H54 (cell line): ENCODE data around the gene LSM3.
A peak's percentile ranks its signal among the peaks of the same experiment; 100 is the strongest.

ENCODE experiments used
- DNase-seq: peaks from one replicate; pipeline ENCODE4 v3.0.0; 2011; ENCODE audit warnings: low spot score, mixed read lengths; ENCODE audit not compliant: insufficient read length
- FAIRE-seq: peaks from 3 replicates; lab custom pipeline; 2011; peaks lifted over from hg19 to GRCh38; lab: Jason Lieb, UNC
- POLR2A ChIP-seq: IDR thresholded peaks from 2 replicates; pipeline ENCODE4 v1.6.1; 2011; ENCODE audit warnings: low read depth, mild to moderate bottlenecking, low read length

LSM3 gene

DNA sequence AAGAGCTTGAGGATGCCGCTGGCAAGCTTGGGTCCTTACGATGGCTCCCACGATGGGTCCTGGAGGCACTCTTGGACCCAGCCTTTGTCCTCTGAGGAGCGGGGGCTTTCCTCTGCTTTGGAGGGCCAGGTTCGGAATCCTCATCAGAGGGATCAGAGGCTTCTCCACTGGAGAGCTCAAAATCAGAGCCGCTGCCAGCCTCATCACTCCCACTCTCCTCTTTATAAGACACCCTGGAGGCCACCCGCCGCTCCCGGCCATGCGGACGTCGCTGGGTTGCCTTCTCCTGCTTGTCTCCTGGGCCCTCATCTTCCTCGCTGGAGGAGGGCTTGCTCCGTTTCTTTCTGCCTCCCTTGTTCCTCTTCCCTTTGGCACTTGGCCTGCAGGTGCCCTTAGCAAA is 20.2 kb upstream of the LSM3 start:
- TF ChIP-seq POLR2A: no peak
- DNase-seq: no peak
- no peak for FAIRE-seq

DNA sequence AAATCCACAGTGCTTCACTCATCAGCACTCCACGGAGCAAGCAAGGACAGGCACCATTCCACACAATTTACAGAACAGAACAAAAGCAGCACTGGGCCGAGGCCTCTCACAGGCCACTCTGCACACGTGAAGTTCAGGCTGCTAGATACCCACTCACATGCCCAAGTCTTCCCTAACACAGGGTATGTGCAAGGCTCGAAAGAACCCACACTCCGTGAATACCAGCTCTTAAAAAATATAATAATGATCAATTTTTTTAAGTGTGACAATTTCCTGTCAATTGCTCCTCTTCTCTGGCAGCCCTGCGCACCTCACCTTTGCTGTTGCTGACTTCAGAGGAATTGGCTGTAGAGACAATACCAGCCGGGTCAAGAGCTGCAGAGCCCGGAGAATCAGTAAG is 19.2 kb upstream of the LSM3 start:
- DNase-seq (no peak), FAIRE-seq (no peak)
- no peak for TF ChIP-seq POLR2A

DNA sequence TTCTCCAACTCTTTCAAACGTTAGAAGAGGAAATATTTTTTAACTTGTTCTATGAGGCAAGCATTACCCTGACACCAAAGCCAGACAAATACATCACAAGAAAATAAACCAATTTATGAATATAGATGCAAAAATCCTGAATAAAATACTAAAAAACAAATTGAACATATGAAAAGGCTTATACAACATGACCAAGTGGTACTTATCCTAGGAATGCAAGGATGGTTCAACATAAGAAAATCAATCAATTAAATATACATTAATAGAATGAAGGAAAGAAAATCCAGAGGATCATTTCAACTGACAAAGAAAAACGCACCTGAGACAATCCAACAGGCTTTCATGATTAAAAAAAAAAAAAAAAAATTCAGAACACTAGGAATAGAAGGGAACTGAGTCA is 17.3 kb upstream of the LSM3 start:
- no peak for TF ChIP-seq POLR2A
- FAIRE-seq: no peak

DNA sequence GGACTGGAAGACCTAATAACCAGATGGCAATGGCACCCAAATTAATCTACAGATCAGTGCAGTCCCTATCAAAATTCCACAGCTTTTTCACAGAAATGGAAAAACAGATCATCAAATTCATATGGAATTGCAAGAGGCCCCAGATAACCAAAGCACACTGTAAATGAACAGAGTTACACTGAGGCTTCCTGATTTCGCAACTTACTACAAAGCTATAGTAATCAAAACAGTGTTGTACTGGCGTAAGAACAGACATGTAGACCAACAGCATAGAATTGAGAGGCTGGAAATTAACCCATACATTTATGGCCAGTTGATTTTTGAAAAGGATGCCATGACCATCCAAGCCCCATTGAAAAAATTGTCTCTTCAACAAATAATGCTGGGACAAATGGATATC is 16.4 kb upstream of the LSM3 start:
- DNase-seq (no peak), FAIRE-seq (no peak)
- TF ChIP-seq POLR2A: no peak

More for the DNA sequence above, 17.3 kb upstream of the LSM3 start:
- no peak for DNase-seq

DNA sequence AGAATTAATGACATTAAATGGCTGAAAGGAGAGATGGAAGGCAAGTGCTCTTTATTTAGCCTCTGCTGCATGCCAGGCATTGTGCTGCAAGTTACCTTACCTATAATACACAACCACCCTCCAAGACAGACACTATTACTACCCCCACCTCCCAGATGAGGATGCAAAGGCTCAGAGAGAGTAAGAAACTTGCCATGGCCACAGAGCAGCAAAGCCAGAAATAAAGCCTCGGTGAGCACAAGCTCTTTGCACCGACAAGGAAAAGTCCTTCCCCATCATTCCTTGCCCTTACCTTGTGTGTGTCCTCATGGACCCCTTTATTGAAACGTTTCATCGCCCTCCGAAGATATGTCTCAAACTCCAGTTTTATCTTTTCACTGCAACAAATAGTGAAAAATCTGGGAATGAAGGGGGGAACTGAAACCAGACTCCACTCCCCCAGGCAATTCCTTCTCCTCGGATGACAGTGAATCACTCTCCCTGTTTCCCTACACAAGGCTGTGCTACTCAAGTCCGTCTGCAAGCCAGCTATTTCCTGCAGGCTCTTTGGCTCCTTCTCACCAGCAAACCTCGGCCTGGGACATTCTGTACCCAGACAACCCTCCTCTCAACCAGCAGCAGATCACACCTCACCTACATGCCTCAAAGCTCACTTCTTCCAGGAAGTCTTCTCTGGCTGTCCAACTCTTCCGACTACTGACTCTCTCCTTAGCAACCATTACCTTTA is 11.6 kb upstream of the LSM3 start:
- TF ChIP-seq POLR2A: no peak
- no peak for DNase-seq
- no peak for FAIRE-seq

DNA sequence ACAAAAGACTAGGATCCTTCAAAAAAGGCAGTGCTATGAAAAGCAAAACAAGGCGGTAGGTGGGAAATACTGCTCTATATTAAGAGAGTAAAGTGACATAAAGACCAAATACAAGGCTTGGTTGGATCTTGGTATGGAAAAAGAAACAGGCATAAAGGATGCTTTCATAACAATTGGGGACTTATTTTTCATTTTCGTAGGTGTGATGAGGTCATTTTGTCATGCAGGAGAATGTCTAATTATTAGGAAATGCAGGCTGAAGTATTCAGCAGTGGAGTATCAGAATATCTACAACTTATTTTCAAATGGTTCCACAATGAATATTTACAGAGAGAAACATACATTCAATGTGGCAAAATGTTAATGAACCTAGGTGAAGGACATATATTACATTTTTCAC is 9.2 kb upstream of the LSM3 start:
- no peak for DNase-seq
- TF ChIP-seq POLR2A: no peak
- no peak for FAIRE-seq

DNA sequence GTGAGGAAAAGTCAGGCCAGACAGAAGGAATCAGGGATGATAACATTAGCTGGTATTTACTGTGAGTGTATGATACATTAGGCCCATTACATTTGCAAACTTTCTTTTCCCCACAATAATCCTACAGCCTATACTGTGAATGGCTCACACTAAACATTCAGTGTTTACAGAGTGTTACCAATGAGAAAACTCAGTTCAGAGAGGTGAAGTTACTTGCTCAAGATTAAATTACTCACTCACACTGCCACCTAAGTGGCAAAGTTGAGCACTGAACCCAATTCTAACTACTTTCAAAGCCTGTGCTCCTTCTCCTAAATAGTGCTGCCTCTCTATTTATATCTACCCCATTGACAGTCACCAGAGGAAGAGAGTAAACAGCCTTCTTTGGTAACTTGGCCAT is 8.7 kb upstream of the LSM3 start:
- DNase-seq: no peak
- no peak for TF ChIP-seq POLR2A
- FAIRE-seq: no peak

DNA sequence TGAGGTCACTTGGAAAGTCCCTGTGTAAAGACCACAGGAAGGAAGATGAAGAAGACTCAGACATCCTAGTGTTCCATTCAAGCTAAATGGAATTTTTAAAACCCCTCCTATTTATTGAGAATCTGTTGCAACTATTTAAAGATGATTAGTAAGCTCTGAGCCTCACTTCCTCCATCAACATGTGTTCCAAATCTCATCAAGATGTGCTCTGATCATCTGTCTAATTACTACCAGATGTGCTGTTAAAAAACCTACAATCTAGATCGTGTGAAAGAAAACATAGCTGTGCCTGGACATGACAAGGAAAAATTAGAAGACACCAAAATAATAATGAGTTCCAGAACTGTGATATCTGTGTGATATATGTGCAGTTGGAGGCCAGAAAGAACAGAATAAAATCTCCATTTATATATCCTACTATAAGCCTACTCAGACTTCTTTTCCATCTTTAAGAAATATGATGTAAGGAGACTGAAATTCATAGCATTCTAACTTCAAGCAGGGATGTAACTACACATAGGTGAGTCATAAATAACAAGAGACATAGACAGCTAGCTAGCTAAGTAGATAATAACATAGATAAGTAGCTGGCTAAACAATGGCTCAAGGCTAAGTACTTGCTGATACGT is 8.0 kb upstream of the LSM3 start:
- no peak for FAIRE-seq
- no peak for DNase-seq
- TF ChIP-seq POLR2A: no peak

DNA sequence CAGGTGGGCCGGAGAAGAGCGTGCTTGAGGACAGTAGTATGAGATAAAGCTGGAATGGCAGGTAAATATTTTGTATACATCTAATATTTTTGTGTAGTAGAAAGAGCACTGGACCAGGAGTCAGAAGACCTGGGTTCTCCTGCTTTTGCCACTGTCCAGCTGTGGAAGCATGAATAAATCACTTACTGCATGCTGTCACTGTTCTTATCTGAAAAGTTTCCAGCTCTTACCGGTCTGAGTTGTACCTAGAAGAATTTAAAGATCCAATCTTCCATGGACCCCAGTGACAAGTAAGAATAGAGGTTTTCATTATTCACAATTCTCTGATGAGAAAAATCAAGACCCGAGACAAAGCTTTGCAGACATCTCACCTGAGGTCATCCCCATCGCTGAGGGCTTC is 6.1 kb upstream of the LSM3 start:
- no peak for DNase-seq
- no peak for FAIRE-seq
- no peak for TF ChIP-seq POLR2A

DNA sequence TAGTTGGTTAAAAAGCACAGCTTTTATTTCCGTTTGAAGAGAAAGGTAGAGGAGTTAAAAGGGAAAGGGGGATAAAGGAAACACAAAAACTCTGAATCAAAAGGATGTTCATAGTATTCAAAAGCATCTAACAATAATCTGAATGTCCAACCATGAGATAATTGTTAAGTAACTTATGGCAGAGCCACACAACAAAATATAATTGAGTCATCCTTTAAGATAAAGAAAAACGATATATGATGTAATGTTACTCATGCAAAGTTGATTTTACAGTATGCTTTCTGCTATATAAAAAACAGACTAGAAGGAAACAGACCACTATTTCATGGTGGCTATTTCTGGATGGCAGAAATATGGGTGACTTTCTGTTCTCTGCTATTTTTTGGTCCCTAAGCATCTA is 4.1 kb upstream of the LSM3 start:
- no peak for FAIRE-seq
- no peak for TF ChIP-seq POLR2A
- DNase-seq: no peak

DNA sequence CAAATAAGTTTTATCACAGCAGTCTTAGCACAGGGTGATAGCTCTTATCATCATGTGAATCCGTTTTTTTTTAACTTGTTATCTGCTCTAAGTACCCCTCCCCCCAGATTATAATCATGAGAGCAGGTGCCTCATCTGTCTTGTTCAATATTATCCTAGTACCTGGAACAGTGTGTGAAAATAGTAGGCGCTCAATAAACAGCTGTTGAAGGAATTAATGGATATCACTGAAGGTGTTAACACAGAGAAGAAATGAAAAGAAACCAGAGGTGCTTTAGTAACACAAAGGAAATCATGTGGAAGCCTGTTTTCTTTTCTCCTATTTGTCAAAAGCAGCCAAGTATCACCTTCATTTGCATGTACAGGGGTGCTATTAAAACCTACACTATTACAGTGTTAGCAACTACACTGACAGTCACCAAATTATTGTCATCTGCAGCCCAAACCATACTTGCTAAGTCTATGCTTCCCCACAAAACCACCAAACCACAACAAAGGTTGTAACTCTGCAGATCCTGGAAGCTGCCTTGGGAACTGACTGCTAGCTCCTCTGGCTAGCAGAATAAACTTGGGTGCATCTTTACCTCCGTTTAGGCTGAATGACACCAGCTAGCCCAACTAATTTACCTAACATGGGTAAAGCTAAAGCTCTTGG is 3.1 kb upstream of the LSM3 start:
- DNase-seq (no peak), FAIRE-seq (no peak)
- no peak for TF ChIP-seq POLR2A

DNA sequence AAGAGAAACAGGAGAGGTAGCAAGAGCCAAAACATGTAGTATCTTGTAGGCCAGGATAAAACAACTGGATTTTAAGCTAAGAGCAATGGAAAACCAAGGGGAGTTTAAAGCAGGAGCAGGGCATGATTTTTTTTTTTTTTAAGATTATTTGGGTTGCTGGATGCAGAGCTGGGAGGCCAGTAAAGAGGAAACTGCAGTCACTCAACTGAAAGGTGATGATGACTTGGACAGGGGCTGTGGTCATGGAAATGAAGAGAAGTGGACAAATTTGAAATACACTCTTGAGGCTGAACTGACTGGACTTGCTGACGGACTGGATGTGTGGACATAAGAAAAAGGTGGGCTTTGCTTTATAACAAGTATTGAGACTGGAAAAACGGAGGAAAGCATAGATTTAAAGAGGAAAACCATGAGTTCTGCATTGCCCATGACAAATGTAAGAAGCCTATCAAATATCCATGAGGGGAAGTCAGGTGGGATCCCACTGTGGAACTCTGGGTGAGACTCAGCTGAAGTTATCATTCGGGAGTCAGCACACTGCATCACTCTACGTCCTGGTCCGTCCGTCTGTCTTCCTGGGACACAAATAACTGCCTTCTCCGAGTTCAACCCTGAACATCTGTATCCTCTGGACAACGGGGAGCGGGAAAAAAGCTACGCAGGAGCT is 904 bp upstream of the LSM3 start:
- FAIRE-seq (peak; percentile 61), DNase-seq (no peak)
- TF ChIP-seq POLR2A: no peak

DNA sequence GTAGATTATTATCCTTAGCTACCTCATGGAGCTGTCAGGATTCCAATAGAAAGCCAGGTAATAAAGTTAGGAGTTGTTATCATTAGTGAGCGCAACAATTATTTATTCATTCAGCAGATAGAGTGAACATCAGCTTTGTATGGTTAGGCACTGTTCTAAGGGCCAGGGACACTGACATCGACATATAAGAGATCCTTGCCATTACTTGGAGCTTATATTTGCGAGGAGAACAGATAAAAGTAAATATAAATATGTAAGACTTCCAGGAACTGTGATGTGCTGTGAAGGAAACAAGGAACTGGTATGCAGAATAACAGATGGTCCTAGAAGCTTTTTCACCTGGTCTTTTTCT is 473 bp downstream of the LSM3 start:
- no peak for DNase-seq
- no peak for TF ChIP-seq POLR2A
- no peak for FAIRE-seq

DNA sequence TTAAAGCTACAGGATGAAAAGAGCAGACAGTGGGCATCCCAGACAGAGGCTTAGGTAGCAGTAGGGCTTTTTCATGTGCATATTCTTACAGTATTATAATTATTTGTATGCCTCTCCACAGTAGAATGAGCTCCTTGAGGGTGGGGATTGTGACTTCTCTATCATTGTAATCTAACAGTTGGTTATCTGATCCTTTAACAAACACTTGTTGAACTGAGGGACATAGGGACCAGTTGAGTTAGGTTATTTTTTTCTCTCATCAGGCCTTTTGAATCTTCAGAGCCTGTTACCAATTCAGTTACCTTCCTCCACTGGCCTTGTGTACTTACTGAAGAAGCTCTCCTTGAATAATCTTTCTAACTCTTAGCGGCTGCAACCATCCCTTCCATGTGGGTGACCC is 1.2 kb downstream of the LSM3 start:
- no peak for FAIRE-seq
- DNase-seq: no peak
- TF ChIP-seq POLR2A: no peak

DNA sequence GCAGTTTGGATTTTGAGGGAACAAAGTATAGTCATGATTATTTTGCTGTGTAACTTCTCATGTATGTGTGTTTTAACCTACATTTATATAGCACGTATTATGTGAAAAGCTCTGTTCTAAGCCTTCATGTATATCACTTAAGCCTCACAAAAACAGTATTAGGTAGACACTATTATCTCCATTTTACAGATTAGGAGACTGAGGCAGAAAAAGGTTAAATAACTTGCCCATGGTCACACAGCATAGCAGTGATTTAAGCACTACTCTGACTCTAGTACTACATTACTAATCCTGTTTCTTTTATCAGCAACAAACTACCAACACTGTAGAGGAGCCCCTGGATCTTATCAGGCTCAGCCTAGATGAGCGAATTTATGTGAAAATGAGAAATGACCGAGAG is 2.6 kb downstream of the LSM3 start:
- no peak for FAIRE-seq
- DNase-seq: no peak
- TF ChIP-seq POLR2A: no peak
